ENCODE data around the gene ZCCHC14.

- TF ChIP-seq CTCF (IDR thresholded peaks at IDR 0.05; ENCODE audit: poor library complexity) (no peak), EZH2 (IDR thresholded peaks at IDR 0.05; ENCODE audit: borderline replicate concordance) (no peak)
These were observed 6.0 kb downstream of the ZCCHC14 start for GRCh38 chr16:87486713-87487247.

Data from hepatocyte (in vitro differentiated cells).